ENCODE data around the gene HPCAL4. TPM values are rescaled to one million over a fixed set of nuclear protein-coding genes. Genes with fewer than 3 reads are reported as not detected.
A peak's percentile ranks its signal among the peaks of the same experiment; 100 is the strongest.

The HPCAL4 gene
- total RNA-seq, 4 donors from 2014 or later: 0.11 to 0.83 (median 0.29) TPM

DNA sequence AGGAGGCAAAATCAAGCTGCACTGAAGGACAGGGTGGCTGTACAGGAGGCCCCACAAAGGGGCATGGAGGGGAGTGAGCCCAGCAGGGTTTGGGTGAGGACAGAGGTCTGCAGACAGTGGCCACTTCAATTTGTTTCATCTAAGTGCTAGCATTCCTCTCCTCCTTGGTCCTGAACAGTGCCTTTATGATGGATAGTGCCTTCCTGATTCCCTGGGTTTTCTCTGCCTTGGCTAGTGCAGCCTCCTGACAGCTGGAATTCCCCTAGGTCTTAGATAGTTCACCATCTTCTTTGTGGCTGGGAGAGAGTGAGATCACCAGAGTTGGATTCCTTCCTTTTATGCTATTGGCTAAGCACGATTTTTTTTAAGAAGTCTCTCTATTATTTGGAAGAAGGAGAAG lies 3.8 kb upstream of the HPCAL4 start:
- H3K27ac ChIP-seq: no peak overlapping the region
- no peaks in the 10 kb centered on the region for H3K36me3 ChIP-seq
- peaks cover 13 to 19% of the 10 kb centered on the region in 2 donors for H3K4me1 ChIP-seq
- DNase-seq: no peak
- TF ChIP-seq POLR2A (IDR thresholded peaks at IDR 0.05): no peak
- TF ChIP-seq, protein P1, sequence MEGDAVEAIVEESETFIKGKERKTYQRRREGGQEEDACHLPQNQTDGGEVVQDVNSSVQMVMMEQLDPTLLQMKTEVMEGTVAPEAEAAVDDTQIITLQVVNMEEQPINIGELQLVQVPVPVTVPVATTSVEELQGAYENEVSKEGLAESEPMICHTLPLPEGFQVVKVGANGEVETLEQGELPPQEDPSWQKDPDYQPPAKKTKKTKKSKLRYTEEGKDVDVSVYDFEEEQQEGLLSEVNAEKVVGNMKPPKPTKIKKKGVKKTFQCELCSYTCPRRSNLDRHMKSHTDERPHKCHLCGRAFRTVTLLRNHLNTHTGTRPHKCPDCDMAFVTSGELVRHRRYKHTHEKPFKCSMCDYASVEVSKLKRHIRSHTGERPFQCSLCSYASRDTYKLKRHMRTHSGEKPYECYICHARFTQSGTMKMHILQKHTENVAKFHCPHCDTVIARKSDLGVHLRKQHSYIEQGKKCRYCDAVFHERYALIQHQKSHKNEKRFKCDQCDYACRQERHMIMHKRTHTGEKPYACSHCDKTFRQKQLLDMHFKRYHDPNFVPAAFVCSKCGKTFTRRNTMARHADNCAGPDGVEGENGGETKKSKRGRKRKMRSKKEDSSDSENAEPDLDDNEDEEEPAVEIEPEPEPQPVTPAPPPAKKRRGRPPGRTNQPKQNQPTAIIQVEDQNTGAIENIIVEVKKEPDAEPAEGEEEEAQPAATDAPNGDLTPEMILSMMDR (IDR thresholded peaks at IDR 0.05): no peak
- no peaks in the 10 kb centered on the region for H3K9me3 ChIP-seq
- H3K4me3 ChIP-seq (replicated peaks in 1 of 3): no peak overlapping the region
- WGBS, 2 donors: 21% methylated on average over 1 of the region's 1 CpG
- H3K27me3 ChIP-seq: no peaks in the 10 kb centered on the region
- intact Hi-C loops (cut with DNase I): no loop called here

DNA sequence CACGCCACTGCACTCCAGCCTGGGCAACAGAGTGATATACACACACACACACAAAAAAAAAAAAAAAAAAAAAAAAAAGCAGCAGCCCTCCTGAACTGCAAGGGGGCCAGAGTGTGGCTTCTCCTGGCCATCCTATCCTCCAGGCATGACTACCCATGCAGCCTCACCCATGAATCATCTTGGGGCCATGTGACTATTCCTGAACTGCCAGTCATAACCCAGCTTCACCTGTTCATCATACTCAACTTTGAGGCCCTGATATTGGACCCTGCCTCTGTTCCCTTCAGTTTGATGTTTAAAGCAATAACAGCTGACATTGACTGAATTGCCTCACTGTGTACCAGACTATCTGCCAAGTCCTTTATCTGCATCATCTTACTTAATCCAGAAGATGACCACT lies 2.8 kb upstream of the HPCAL4 start:
- intact Hi-C loops (cut with DNase I): no loop called here
- WGBS, 2 donors: 96 to 100% methylated on average over 1 of the region's 1 CpG
- Histone ChIP-seq H3K27me3 (no peaks in the 10 kb centered on the region), H3K27ac (no peak overlapping the region), H3K9me3 (no peaks in the 10 kb centered on the region), H3K4me1 (peaks cover 13 to 19% of the 10 kb centered on the region in 2 donors), H3K4me3 (replicated peaks in 1 of 3) (no peak overlapping the region), H3K36me3 (no peaks in the 10 kb centered on the region)
- DNase-seq: no peak
- TF ChIP-seq, protein P1 (IDR thresholded peaks at IDR 0.05): no peak
- TF ChIP-seq POLR2A (IDR thresholded peaks at IDR 0.05): no peak

DNA sequence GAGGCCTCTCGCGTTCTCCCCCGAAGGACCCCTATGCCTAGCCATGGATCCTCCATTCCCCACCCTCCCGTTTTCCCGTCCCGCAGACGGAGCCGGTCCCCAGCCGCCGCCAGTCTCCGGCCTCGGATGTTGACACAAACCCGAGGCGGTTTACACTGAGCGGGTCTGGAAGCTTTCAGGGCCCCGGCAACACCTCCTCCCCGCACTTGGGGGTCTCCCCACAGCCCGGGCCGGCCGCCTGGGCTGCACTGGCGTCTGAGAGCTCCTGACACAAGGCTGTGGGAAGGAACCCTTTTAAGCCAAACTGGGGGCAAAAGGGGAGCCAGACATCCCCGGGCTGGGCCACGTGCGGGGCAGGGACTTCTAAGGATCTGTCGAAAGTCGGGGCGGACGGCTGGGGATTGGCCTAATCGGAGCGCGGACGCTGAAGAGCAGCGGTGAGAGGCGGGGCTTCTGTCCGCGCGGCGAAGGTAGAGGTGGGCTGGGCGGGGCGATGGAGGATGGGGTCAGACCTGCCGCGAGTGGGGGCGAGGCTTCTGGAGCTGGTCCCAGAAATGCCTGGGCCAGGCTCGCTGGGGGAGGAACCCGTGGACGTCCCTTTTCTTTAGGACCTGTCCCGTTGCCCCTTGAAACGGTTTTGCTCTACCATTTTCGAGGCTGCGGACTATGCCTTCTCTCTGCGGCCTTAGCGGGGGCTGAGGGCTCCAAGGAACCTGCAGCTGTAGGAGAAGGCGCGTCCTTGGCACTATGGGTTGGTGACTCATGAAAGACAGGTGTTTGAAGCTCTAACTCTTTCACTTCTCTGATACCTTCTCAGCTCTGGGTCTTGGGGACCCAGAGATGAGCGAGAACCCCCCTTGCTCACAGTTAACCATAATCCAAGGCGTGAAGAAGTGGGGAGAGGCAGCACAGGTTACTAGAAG lies 1.2 kb upstream of the HPCAL4 start:
- 8 to 9% methylated on average over 52 to 54 of the region's 56 CpGs for WGBS, 2 donors
- no peaks in the 10 kb centered on the region for H3K27me3 ChIP-seq
- H3K36me3 ChIP-seq: no peaks in the 10 kb centered on the region
- TF ChIP-seq, protein P1 (IDR thresholded peaks at IDR 0.05): no peak
- no peak for TF ChIP-seq POLR2A (IDR thresholded peaks at IDR 0.05)
- DNase-seq: peak; percentile 60 to 73
- H3K4me3 ChIP-seq (replicated peaks in 1 of 3): peak overlapping the region in 1 of 3 donors; percentile 24
- intact Hi-C loops (cut with DNase I): no loop called here
- no peaks in the 10 kb centered on the region for H3K9me3 ChIP-seq
- H3K27ac ChIP-seq: no peak overlapping the region
- H3K4me1 ChIP-seq: peaks cover 13 to 19% of the 10 kb centered on the region in 2 donors

DNA sequence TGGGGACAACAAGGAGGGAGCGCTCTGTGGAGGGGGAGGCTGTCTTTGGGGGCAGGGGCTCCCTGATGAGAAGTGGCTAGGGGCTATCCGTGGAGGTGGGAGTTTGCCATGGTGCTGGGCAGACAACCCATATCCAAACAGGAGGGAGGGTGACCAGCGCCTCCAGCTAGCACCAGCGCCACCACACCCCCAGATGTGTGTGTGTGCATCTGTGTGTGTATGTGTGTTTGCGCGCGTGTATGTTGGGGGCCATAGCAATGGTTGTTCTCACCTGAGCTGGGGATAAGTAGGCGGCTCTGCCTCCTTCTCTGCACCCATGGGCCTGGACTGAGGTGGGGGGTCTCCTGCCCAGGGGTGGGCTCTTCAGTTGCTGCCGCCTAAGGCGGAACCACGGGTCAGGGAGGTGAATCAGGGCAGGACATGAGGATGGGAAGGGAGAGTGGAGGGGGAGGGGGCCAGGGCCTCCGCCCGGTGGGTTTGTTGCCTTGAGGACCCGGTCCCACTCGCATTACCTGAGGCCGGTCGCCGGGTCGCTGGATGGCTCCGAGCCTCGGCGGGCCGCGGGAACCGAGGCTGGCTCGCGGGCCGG lies 345 bp downstream of the HPCAL4 start:
- no peaks in the 10 kb centered on the region for H3K9me3 ChIP-seq
- no peak for TF ChIP-seq POLR2A (IDR thresholded peaks at IDR 0.05)
- TF ChIP-seq, protein P1 (IDR thresholded peaks at IDR 0.05): no peak
- no peaks in the 10 kb centered on the region for H3K36me3 ChIP-seq
- H3K4me1 ChIP-seq: peaks cover 13 to 19% of the 10 kb centered on the region in 2 donors
- intact Hi-C loops (cut with DNase I): no loop called here
- 9 to 27% methylated on average over 13 to 24 of the region's 28 CpGs for WGBS, 2 donors
- H3K27ac ChIP-seq: no peak overlapping the region
- no peak for DNase-seq
- no peaks in the 10 kb centered on the region for H3K27me3 ChIP-seq
- H3K4me3 ChIP-seq (replicated peaks in 1 of 3): peak overlapping the region in 1 of 3 donors; percentile 24

DNA sequence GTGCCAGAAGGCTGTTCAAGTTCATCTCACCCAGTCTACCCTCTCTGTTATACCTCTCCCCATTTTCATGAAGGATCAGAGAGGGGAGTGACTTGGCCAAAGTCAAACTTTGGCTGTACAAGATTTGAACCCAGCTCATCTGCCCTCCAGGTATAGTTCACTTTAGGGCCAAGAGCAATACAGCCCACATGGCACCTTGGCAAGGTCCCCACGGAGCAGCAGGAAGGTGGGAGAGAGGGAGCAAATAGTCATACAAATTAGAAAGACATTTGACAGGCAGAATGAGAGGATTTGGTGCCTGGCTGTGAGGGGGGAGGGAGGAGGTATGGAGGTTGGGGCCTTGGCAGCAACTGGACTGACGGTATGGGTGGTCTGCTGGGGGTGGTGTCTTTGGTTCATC lies 1.0 kb downstream of the HPCAL4 start:
- Histone ChIP-seq H3K36me3 (no peaks in the 10 kb centered on the region), H3K27ac (no peak overlapping the region), H3K27me3 (no peaks in the 10 kb centered on the region), H3K9me3 (no peaks in the 10 kb centered on the region), H3K4me3 (replicated peaks in 1 of 3) (no peak overlapping the region), H3K4me1 (peaks cover 13 to 19% of the 10 kb centered on the region in 2 donors)
- WGBS, 2 donors: 40 to 51% methylated on average over 2 of the region's 2 CpGs
- no peak for DNase-seq
- TF ChIP-seq, protein P1 (IDR thresholded peaks at IDR 0.05): no peak
- TF ChIP-seq POLR2A (IDR thresholded peaks at IDR 0.05): no peak
- intact Hi-C loops (cut with DNase I): no loop called here

Data from thyroid gland (tissue), 4 donors.